ENCODE data around the gene MED25. TPM values are rescaled to one million over a fixed set of nuclear protein-coding genes. Genes with fewer than 3 reads are reported as not detected.

MED25 gene
- total RNA-seq, 4 donors from 2014 or later, result 26.2 to 54.0 (median 29.4) TPM

DNA sequence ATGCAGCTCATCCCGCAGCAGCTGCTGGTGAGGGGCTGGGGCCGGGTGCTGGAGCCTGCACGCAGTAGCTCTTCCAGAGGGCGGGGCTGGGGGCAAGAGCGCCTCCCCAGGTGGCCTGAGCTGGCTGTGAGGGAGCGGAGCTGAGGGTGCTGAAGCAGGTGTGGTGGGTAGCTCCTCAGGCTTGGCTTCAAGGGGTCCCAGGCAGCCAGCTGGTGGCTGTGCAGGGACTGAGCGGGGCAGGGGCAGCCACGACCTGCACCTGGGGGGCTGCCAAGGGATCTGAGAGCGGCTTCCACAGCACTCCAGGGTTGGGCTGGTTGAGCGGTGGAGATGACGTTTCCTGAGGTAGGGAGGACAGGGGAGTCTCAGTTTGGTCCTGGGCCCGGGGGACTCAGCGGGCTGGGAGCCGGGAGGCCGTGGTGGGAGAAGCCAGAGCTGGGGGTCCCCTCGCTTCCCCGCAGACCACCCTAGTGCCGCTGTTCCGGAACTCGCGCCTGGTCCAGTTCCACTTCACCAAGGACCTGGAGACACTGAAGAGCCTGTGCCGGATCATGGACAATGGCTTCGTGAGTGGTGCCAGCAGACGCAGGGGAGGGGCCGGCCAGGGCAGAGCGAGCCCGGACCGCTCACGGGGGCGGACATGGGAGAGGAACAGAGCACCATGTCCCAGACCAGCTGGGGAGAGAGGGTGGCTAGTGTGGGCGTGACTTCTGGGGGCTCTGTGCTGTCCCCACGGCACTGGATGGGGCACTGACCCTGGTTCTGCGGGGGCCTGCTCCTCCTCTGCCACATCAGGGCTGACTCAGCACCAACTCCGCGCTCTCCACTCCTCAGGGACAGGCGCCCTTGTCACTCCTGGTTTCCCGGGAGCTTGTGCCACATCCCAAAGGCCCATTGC, 40.2 kb downstream of the MED25 start:
- Histone ChIP-seq H3K27me3 (no peaks in the 10 kb centered on the region), H3K36me3 (peaks cover 0 to 92% (median 4%) of the 10 kb centered on the region in 3 donors), H3K9me3 (no peaks in the 10 kb centered on the region), H3K4me1 (peaks cover 0 to 81% (median 14%) of the 10 kb centered on the region in 4 donors), H3K4me3 (no peak overlapping the region), H3K27ac (peak overlapping the region; percentile 18 to 86 (median 70))
- TF ChIP-seq EP300 (IDR thresholded peaks at IDR 0.05) (peak in 1 of 2 donors; percentile 50), POLR2A (IDR thresholded peaks at IDR 0.05) (no peak)
- TF ChIP-seq, protein P1, sequence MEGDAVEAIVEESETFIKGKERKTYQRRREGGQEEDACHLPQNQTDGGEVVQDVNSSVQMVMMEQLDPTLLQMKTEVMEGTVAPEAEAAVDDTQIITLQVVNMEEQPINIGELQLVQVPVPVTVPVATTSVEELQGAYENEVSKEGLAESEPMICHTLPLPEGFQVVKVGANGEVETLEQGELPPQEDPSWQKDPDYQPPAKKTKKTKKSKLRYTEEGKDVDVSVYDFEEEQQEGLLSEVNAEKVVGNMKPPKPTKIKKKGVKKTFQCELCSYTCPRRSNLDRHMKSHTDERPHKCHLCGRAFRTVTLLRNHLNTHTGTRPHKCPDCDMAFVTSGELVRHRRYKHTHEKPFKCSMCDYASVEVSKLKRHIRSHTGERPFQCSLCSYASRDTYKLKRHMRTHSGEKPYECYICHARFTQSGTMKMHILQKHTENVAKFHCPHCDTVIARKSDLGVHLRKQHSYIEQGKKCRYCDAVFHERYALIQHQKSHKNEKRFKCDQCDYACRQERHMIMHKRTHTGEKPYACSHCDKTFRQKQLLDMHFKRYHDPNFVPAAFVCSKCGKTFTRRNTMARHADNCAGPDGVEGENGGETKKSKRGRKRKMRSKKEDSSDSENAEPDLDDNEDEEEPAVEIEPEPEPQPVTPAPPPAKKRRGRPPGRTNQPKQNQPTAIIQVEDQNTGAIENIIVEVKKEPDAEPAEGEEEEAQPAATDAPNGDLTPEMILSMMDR (IDR thresholded peaks at IDR 0.05), result no peak
- WGBS, 2 donors, result 69 to 72% methylated on average over 28 to 31 of the region's 37 CpGs
- peak in 1 of 2 donors; percentile 14 for DNase-seq (ENCODE audit: low spot score in 2 of 2)

DNA sequence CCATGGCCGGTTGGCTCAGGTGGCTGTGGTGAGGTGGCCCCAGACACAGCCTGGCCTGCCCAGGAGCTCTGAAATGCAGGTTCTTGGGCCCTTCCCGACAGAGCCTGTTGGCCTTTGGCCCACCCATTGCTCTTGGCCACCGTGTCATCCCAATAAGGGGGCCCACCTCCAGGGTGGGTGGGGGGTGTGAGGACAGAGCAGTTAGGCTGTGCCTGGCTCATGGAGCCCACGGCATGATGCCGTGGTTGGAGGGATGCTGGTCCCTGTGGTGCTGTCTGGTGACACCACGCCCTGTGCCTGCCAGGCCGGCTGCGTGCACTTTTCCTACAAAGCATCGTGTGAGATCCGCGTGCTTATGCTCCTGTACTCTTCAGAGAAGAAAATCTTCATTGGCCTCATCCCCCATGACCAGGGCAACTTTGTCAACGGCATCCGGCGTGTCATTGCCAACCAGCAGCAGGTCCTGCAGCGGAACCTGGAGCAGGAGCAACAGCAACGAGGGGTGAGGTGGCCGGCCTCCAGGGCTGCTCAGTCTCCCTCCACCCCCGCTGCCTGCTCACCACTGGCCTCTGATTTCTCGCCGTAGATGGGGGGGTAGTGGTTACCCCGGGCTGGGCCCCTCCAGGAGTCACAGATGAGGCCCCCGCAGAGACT, 41.7 kb downstream of the MED25 start:
- Histone ChIP-seq H3K4me3 (no peak overlapping the region), H3K36me3 (peaks cover 0 to 97% (median 4%) of the 10 kb centered on the region in 3 donors), H3K4me1 (peaks cover 0 to 74% (median 11%) of the 10 kb centered on the region in 4 donors), H3K27ac (peak overlapping the region in 3 of 4 donors; percentile 77 to 86 (median 85)), H3K9me3 (no peaks in the 10 kb centered on the region), H3K27me3 (no peaks in the 10 kb centered on the region)
- DNase-seq (ENCODE audit: low spot score in 2 of 2), result no peak
- TF ChIP-seq, protein P1 (IDR thresholded peaks at IDR 0.05), result no peak
- TF ChIP-seq EP300 (IDR thresholded peaks at IDR 0.05) (no peak), POLR2A (IDR thresholded peaks at IDR 0.05) (no peak)
- 76 to 79% methylated on average over 20 to 22 of the region's 22 CpGs for WGBS, 2 donors

DNA sequence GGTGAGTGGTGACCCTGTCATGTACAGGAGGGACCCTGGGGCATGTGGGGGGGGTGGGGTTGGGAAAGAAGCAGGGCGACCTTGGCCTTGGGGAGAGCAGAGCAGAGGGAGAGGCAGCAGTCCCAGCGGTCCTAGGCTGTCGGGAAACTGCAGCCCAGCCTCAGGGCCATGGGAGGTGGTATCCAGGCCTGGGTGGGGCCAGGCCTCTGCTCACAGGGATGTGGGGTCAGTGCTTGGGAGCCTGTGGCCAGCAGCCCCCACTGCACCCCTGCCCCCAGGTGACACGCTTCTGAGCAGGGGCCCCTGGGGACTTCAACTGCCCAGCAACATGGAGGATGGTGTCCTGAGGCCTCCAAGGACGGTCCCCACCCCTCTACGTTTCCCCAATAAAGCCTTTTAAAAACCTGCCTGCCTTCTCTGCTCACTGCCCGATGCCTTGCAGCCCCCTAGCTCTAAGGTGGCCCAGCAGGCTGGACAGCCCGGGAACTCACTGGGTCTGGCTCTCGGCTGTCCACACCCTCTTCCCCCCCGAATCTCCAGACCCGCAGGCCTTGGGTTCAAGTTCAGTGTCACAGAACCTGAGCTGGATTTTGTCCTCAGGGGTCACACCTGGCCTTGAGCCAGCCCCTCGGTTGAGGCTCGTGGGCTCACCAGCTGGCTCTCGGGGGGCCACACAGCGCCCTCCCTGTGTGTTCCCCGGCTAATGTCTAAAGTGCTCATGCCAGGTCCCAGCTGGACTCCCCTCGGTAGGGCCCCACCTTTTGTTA, 42.4 kb downstream of the MED25 start:
- WGBS, 2 donors, result 57 to 60% methylated on average over 14 to 16 of the region's 17 CpGs
- DNase-seq (ENCODE audit: low spot score in 2 of 2), result peak in 1 of 2 donors; percentile 13
- TF ChIP-seq, protein P1 (IDR thresholded peaks at IDR 0.05), result no peak
- TF ChIP-seq EP300 (IDR thresholded peaks at IDR 0.05) (no peak), POLR2A (IDR thresholded peaks at IDR 0.05) (no peak)
- Histone ChIP-seq H3K4me3 (peak overlapping the region in 1 of 4 donors; percentile 32), H3K36me3 (peaks cover 0 to 90% (median 4%) of the 10 kb centered on the region in 3 donors), H3K27me3 (no peaks in the 10 kb centered on the region), H3K4me1 (peaks cover 0 to 75% (median 15%) of the 10 kb centered on the region in 4 donors), H3K9me3 (no peaks in the 10 kb centered on the region), H3K27ac (peak overlapping the region; percentile 76 to 86 (median 81))

DNA sequence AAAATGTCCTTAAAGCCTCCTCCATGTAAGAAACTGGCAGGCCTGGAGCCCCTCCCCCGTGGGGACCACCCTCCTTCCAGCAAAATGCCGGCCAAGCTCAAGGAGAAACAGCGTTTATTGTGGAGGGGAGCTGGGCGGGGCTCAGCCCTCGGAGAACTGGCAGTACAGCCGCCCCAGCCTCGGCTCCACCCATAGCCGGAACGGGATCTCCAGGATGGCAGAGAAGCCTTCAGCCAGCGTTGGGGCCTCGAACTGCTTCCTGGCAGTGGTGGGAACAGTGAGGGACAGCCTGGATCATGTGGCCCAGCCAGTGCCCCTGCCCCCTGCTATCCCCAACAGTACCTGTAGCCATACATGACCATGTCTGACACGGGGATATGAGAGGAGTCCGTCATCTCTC, 43.0 kb downstream of the MED25 start:
- TF ChIP-seq, protein P1 (IDR thresholded peaks at IDR 0.05), result no peak
- no peak for TF ChIP-seq EP300 (IDR thresholded peaks at IDR 0.05)
- Histone ChIP-seq H3K36me3 (peaks cover 0 to 84% (median 4%) of the 10 kb centered on the region in 3 donors), H3K27ac (peak overlapping the region; percentile 76 to 86 (median 81)), H3K4me1 (peaks cover 0 to 81% (median 20%) of the 10 kb centered on the region in 4 donors), H3K4me3 (peak overlapping the region in 1 of 4 donors; percentile 32), H3K27me3 (no peaks in the 10 kb centered on the region), H3K9me3 (no peaks in the 10 kb centered on the region)
- 25 to 41% methylated on average over 8 to 13 of the region's 13 CpGs for WGBS, 2 donors
- DNase-seq (ENCODE audit: low spot score in 2 of 2), result peak; percentile 55 to 71
